ENCODE results near the gene PACS1.
A peak's percentile ranks its signal among the peaks of the same experiment; 100 is the strongest.

Gene PACS1

DNA sequence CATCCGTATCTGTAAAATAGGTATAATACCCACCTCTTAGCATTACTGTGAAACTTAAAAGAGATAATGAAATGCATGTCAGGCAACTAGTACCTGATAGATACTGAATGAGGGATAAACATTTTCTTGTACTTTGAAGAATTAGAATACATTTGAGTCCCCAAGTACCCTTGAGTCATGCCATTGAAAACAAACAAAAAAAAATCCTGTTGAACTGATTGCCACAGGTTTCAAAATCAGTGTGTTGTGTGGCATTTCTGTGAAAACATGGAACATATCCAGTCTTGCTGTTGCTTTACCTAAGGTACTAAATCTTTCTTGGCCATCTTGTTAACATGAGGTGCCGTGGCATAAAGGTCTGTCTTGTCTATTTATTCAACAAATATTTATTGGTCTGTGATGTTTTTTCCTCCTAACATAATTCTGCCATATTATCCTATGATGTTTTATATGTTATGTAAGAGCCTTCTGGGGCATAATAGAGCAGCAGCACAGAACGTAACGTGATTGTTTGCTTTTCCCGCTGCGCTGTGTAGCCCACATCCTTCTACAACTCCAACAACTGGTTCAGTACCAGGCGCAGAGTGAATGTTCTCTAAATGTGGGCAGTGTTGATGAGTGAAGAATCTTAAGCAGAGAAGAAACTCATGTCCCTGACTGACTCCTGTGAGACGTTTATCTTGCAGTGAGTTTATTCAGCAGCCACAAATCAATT is 119.1 kb downstream of the PACS1 start:
- in situ Hi-C loops (cut with MboI; ENCODE audit: low sequenced_read_pairs): no loop called here
- H3K27me3 ChIP-seq (ENCODE audit: low read depth): no peaks in the 10 kb centered on the region
- no peak for DNase-seq (ENCODE audit: low spot score in 2 of 2)
- no peaks in the 10 kb centered on the region for H3K36me3 ChIP-seq (replicated peaks)
- no peaks in the 10 kb centered on the region for H3K4me1 ChIP-seq
- no peak overlapping the region for H3K4me3 ChIP-seq
- no peaks in the 10 kb centered on the region for H3K9me3 ChIP-seq

DNA sequence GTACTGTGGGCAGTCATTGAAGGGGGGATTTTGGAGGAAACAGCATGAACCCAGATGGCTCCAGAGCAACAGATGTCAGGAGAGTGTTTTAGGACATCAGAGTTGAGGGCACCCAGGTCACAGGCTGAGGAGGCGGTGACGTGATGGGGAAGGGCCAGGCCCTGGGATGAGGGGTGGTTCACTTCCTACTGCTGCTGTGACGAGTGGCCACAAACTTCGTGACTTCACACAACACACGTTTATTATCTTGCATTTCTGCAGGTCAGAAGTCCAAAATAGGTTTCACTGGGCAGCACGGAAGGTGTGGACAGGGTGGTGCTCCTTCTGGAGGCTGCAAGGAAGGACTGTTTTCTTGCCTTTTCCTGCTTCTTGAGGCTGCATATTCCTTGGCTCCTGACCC is 120.7 kb downstream of the PACS1 start:
- Histone ChIP-seq H3K36me3 (replicated peaks) (no peaks in the 10 kb centered on the region), H3K27me3 (ENCODE audit: low read depth) (no peaks in the 10 kb centered on the region), H3K4me1 (no peaks in the 10 kb centered on the region), H3K4me3 (no peak overlapping the region), H3K9me3 (no peaks in the 10 kb centered on the region)
- in situ Hi-C loops (cut with MboI; ENCODE audit: low sequenced_read_pairs): no loop called here
- no peak for DNase-seq (ENCODE audit: low spot score in 2 of 2)

DNA sequence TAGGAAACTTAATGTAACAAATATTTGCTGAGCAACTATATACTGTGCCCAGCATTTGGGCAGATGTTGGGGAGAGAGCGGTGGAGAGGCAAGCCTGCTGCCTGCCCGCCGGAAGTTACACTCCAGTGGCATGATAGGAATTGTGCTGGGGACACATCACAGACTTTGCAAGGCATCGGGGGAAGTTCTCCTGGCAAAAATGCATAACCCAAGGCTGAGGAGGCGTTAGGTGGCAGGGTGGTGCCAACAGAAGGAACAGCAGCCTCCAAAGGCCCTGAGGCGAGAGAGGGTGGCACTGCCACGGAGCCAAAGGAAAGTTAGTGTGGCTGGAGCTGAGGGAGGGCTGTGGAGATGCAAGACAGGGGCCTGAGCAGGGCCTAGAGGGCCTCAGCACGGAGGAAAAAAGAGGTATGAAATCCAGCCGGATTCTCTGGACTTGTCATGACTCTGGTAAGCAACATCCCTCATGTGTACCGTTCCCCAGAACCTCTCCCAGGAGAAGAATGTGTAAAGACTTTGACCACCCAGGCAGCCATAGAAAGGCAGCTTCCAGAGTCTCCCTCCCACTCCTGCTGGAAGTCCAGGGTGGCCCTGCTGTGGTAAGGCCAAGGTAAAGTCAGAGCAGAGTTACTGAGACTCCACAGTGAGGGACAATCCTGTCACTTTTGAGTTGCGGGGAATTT is 122.2 kb downstream of the PACS1 start:
- no peaks in the 10 kb centered on the region for H3K4me1 ChIP-seq

DNA sequence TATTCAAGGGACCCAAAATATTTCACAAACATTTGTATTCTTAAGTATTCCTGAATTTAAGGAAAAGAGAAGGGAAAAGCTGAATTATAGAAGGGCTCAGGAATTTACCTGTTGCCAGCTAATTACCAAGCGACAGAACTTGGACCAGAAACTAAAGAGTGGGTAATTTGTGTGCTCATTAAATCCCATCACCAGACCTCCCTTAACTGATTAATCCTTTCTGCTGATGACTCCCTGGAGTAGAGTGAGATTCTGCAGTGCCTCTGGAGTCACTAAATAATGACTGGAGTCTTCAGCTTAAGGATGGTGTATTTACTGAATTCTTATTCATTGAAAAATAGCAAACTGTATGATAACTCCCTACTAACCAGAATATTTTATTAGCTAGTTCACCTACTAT is 124.3 kb downstream of the PACS1 start:
- in situ Hi-C loops (cut with MboI; ENCODE audit: low sequenced_read_pairs): no loop called here
- H3K36me3 ChIP-seq (replicated peaks): no peaks in the 10 kb centered on the region
- no peaks in the 10 kb centered on the region for H3K4me1 ChIP-seq
- H3K9me3 ChIP-seq: no peaks in the 10 kb centered on the region
- no peak for DNase-seq (ENCODE audit: low spot score in 2 of 2)
- no peaks in the 10 kb centered on the region for H3K27me3 ChIP-seq (ENCODE audit: low read depth)
- H3K4me3 ChIP-seq: no peak overlapping the region

More for the DNA sequence above, 122.2 kb downstream of the PACS1 start:
- Histone ChIP-seq H3K36me3 (replicated peaks) (no peaks in the 10 kb centered on the region), H3K27me3 (ENCODE audit: low read depth) (no peaks in the 10 kb centered on the region), H3K4me3 (no peak overlapping the region), H3K9me3 (no peaks in the 10 kb centered on the region)
- in situ Hi-C loops (cut with MboI; ENCODE audit: low sequenced_read_pairs): no loop called here
- DNase-seq (ENCODE audit: low spot score in 2 of 2): no peak

DNA sequence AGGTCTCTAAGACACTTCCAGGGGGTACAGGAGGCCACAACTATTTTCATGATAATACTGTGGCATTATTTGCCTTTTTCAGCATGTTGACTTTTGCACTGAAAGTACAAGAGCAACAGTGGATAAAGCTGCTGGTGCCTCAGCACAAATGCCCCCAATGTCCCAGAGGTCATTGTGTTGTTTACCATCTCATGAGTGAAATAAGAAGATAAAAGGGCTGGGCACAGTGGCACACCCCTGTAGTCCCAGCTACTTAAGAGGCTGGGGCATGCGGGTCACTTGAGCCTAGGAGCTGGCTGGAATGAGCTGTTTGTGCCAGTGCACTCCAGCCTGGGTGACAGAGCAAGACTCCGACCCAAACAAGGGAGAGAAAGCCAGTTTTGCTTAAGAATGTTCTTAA is 125.8 kb downstream of the PACS1 start:
- no peak for DNase-seq (ENCODE audit: low spot score in 2 of 2)
- H3K27me3 ChIP-seq (ENCODE audit: low read depth): no peaks in the 10 kb centered on the region
- no peaks in the 10 kb centered on the region for H3K4me1 ChIP-seq
- in situ Hi-C loops (cut with MboI; ENCODE audit: low sequenced_read_pairs): no loop called here
- H3K9me3 ChIP-seq: no peaks in the 10 kb centered on the region
- no peak overlapping the region for H3K4me3 ChIP-seq
- H3K36me3 ChIP-seq (replicated peaks): no peaks in the 10 kb centered on the region

DNA sequence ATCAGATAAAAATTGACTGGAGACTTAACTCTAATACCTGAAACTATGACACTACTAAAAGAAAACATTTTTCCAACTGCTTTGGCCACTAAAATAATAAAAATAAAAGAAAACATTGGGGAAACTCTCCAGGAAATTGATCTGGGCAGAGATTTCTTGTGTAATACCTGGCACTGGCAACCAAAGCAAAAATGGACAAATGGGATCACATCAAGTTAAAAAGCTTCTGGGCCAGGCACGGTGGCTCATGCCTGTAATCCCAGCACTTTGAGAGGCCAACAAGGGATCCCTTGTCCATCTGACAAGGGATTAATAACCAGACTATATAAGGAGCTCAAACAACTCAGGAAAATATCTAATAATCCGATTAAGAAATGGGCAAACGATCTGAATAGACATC is 133.8 kb downstream of the PACS1 start:
- Histone ChIP-seq H3K27me3 (ENCODE audit: low read depth) (no peaks in the 10 kb centered on the region), H3K9me3 (peaks cover 2% of the 10 kb centered on the region; the same call in 1 of the 2 replicates), H3K4me3 (no peak overlapping the region), H3K4me1 (no peaks in the 10 kb centered on the region), H3K36me3 (replicated peaks) (no peaks in the 10 kb centered on the region)
- in situ Hi-C loops (cut with MboI; ENCODE audit: low sequenced_read_pairs): no loop called here
- DNase-seq (ENCODE audit: low spot score in 2 of 2): no peak

DNA sequence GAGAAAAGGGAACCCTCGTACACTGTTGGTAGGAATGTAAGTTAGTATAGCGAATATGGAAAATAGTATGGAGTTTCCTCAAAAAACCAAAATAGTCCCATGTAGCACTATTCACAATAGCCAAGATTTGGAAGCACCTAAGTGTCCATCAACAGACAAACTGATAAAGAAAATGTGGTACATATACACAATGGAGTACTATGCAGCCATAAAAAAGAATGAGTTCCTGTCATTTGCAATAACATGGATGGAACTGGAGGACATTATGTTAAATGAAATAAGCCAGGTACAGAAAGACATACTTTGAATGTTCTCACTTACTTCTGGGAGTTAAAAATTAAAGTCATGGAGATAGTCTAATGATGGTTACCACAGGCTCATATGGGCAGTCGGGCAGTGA is 134.3 kb downstream of the PACS1 start:
- in situ Hi-C loops (cut with MboI; ENCODE audit: low sequenced_read_pairs): no loop called here

DNA sequence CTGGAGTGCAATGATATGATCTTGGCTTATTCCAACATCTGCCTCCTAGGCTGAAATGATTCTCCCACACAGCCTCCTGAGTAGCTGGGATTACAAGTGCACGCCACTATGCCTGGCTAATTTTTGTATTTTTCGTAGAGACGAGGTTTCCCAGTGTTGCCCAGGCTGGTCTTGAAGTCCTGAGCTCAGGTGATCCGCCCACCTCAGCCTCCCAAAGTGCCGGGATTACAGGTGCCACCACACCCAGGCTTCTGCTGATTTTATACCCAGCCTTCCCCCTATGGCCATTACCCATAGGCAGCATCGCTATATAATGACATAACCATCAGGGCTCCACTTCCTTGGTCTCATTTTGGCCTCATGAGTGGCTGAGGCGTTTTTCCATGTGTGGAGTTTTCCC is 137.7 kb downstream of the PACS1 start:
- no peaks in the 10 kb centered on the region; the same call in 1 of the 2 replicates for H3K36me3 ChIP-seq (replicated peaks)
- in situ Hi-C loops (cut with MboI; ENCODE audit: low sequenced_read_pairs): no loop called here

More for the DNA sequence above, 134.3 kb downstream of the PACS1 start:
- Histone ChIP-seq H3K4me3 (no peak overlapping the region), H3K27me3 (ENCODE audit: low read depth) (no peaks in the 10 kb centered on the region), H3K9me3 (peaks cover 2% of the 10 kb centered on the region; the same call in 1 of the 2 replicates), H3K36me3 (replicated peaks) (no peaks in the 10 kb centered on the region), H3K4me1 (no peaks in the 10 kb centered on the region)
- DNase-seq (ENCODE audit: low spot score in 2 of 2): no peak

DNA sequence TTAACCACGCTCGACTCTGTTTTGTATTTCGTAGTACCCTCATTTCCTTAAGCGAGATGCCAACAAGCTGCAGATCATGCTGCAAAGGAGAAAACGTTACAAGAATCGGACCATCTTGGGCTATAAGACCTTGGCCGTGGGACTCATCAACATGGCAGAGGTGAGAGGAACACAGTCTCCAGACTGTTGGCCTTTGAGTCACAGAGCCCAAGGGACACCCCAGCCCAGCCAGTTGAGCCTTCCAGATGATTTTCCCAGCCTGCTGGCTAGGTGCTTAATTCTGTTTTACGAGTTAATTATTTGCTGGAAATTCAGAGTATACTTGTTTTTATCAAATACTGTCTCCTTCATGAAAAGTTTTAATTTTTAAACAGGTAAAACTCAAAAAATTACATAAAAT is 141.0 kb downstream of the PACS1 start:
- in situ Hi-C loops (cut with MboI; ENCODE audit: low sequenced_read_pairs): no loop called here
- no peak for DNase-seq (ENCODE audit: low spot score in 2 of 2)
- H3K27me3 ChIP-seq (ENCODE audit: low read depth): no peaks in the 10 kb centered on the region
- no peaks in the 10 kb centered on the region for H3K4me1 ChIP-seq
- no peaks in the 10 kb centered on the region for H3K9me3 ChIP-seq
- no peaks in the 10 kb centered on the region; the same call in 1 of the 2 replicates for H3K36me3 ChIP-seq (replicated peaks)
- H3K4me3 ChIP-seq: no peak overlapping the region

More for the DNA sequence above, 137.7 kb downstream of the PACS1 start:
- no peaks in the 10 kb centered on the region; the same call in 1 of the 2 replicates for H3K9me3 ChIP-seq
- H3K4me1 ChIP-seq: no peaks in the 10 kb centered on the region
- DNase-seq (ENCODE audit: low spot score in 2 of 2): no peak
- no peak overlapping the region for H3K4me3 ChIP-seq
- H3K27me3 ChIP-seq (ENCODE audit: low read depth): no peaks in the 10 kb centered on the region

DNA sequence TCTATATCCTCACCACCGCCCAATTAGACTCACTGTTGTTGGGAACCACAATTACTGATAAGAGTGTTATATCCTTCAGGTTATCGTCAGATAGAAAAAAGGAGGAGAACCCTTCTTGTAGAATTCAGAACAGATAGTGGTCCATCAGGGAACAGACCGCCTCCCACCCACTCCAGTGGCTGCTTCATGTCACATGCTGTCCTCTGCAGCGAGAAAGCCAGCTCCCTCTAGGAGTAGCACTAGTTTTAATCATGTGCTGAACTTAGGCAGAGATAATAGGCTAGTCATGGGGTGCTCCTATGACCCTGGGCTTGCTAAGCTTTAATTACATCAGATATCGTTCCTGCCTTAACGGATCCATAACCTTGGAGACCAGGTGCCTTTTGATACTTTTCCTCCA is 146.8 kb downstream of the PACS1 start:
- Histone ChIP-seq H3K4me3 (no peak overlapping the region), H3K36me3 (replicated peaks) (no peaks in the 10 kb centered on the region; the same call in 1 of the 2 replicates), H3K9me3 (no peaks in the 10 kb centered on the region), H3K4me1 (no peaks in the 10 kb centered on the region), H3K27me3 (ENCODE audit: low read depth) (no peaks in the 10 kb centered on the region)
- in situ Hi-C loops (cut with MboI; ENCODE audit: low sequenced_read_pairs): no loop called here
- peak in 1 of 2 experiments; percentile 2 for DNase-seq (ENCODE audit: low spot score in 2 of 2)

DNA sequence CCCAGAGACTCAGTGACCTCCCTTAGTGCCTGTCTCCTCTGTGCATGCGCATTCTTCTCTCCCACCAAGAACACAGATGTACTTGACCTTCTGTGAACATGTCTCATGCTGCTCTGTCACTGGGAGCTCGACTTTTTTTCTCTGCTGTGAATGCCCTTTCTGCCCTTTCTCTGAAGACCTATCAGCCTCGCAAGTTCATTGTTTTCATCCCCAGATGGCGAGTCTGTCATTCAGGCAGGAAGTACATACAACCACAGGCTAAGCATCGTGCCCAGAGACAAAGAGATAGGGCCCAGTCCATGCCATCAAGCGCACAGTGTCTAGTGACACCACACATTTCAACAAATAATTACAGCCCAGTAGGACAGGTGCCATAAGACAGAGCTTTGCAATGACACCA is 148.0 kb downstream of the PACS1 start:
- no peaks in the 10 kb centered on the region; the same call in 1 of the 2 replicates for H3K36me3 ChIP-seq (replicated peaks)
- H3K4me3 ChIP-seq: no peak overlapping the region
- no peaks in the 10 kb centered on the region for H3K9me3 ChIP-seq
- H3K27me3 ChIP-seq (ENCODE audit: low read depth): no peaks in the 10 kb centered on the region
- DNase-seq (ENCODE audit: low spot score in 2 of 2): peak in 1 of 2 experiments; percentile 5
- in situ Hi-C loops (cut with MboI; ENCODE audit: low sequenced_read_pairs): no loop called here
- no peaks in the 10 kb centered on the region for H3K4me1 ChIP-seq

DNA sequence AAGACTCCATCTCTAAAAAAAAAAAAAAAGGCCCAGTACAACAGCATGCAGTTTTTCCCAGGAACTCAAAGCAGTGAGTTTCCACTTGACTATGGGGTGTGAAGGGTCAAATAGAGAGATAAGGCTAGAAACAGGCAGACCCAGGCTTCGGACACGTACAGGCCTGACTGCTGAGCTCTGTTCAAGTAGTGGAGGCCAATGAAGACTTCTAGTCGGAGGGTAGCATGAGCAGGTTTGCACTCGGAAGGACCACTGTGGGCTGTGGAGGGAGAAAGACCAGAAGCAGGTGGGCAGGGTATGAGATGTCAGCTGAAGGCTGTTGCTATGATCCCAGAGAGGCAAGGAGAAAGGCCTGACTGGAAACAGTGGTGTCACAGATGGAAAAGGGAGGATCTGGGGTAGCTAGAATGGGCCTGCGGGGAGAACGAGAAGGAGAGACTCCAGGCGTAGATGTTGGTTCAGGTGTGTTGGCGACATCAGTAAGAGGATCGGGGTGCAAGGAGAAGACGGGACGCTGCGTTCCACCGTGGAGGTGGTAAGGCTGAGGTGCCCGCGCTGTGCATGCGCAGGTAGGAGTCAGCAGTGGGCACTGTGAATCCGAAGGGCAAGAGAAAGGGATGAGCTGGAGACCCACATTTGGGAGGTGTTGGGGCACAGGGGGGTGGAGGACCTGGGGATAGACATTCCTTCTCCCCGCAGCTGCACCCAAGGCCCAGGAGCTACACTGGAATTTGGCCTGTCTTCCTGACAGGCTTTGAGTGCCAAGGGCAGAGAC is 149.0 kb downstream of the PACS1 start:
- Histone ChIP-seq H3K4me3 (no peak overlapping the region), H3K36me3 (replicated peaks) (no peaks in the 10 kb centered on the region; the same call in 1 of the 2 replicates), H3K9me3 (no peaks in the 10 kb centered on the region), H3K4me1 (no peaks in the 10 kb centered on the region), H3K27me3 (ENCODE audit: low read depth) (no peaks in the 10 kb centered on the region)
- in situ Hi-C loops (cut with MboI; ENCODE audit: low sequenced_read_pairs): no loop called here
- peak in 1 of 2 experiments; percentile 4 for DNase-seq (ENCODE audit: low spot score in 2 of 2)

DNA sequence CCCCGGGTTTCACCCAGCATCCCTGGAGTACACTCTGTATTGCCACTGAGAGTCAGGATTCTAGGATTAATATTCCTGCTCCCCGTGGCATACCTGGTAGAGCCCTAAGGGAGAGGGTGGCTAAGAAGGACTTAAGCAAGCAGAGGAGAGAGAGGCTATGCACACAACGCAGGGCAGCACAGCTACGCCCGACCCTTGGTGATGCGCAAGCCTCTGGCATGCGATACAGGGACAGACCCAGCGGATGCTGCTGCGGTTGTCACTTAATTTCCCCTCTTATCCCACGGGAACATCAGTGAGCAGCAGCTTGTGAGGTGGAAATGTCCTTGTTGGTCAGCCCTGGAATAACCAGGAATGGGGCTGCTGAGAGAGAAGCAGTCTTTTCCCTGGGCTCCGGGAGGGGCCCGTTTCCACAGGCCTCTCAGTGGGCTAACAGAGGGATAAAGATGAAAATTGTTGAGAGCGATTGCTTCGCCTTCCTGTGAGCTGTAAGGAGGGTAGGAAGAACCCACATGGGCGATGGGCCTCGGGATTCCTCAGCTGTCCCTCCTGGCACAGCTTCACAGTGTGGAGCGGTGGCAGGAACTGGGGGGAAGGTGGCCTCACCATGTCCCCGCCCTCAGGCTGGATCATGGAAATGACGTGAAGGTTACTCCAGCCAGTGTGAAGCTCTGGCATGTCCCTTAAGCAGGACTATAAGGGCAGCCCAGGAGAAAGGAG is 149.9 kb downstream of the PACS1 start:
- peak in 1 of 2 experiments; percentile 2 for DNase-seq (ENCODE audit: low spot score in 2 of 2)
- Histone ChIP-seq H3K27me3 (ENCODE audit: low read depth) (no peaks in the 10 kb centered on the region), H3K9me3 (no peaks in the 10 kb centered on the region), H3K36me3 (replicated peaks) (no peaks in the 10 kb centered on the region; the same call in 1 of the 2 replicates), H3K4me1 (no peaks in the 10 kb centered on the region), H3K4me3 (no peak overlapping the region)
- in situ Hi-C loops (cut with MboI; ENCODE audit: low sequenced_read_pairs): no loop called here

Measured in HAP-1 (cell line).